Measurements from ENCODE around the gene ACADS. TPM values are rescaled to one million over a fixed set of nuclear protein-coding genes. Genes with fewer than 3 reads are reported as not detected.

The ACADS gene
- total and polyA plus RNA-seq, 9 of the 15 experiments (the other 6 are each of a cell fraction or from before 2014, with no cell fraction given): 0.06 to 20.3 (median 8.8) TPM

- TF ChIP-seq, protein P1, sequence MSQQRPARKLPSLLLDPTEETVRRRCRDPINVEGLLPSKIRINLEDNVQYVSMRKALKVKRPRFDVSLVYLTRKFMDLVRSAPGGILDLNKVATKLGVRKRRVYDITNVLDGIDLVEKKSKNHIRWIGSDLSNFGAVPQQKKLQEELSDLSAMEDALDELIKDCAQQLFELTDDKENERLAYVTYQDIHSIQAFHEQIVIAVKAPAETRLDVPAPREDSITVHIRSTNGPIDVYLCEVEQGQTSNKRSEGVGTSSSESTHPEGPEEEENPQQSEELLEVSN (IDR thresholded peaks at IDR 0.05; ENCODE audit: borderline replicate concordance in 1 of 2, extremely low read depth in 1 of 2, insufficient read depth in 1 of 2, insufficient read length in 1 of 2, low read depth in 1 of 2, low read length in 1 of 2, poor library complexity in 1 of 2, severe bottlenecking in 1 of 2): peak; percentile 49 to 63
- TF ChIP-seq FUS (optimal IDR thresholded peaks at IDR 0.05; ENCODE audit: low read depth, low read length) (no peak), ZFP30 (CRISPR knock-in tag; IDR thresholded peaks at IDR 0.05; ENCODE audit: borderline replicate concordance) (no peak), SMAD4 (CRISPR knock-in tag; conservative IDR thresholded peaks at IDR 0.05) (peak; percentile 59), PHF8 (IDR thresholded peaks at IDR 0.05; ENCODE audit: borderline replicate concordance, low read length) (peak; percentile 85; the same call in 1 of the 2 replicates), RREB1 (CRISPR knock-in tag; IDR thresholded peaks at IDR 0.05) (0 out of 2 replicates have a peak, but pooled peaks have one; percentile 32), VEZF1 (CRISPR knock-in tag; IDR thresholded peaks at IDR 0.05) (0 out of 2 replicates have a peak, but pooled peaks have one; percentile 29), FOXK2 (conservative IDR thresholded peaks at IDR 0.05 in 1 of 2, IDR thresholded peaks at IDR 0.05 in 1 of 2; ENCODE audit: low read depth in 2 of 2) (no peak), MAZ (CRISPR knock-in tag; conservative IDR thresholded peaks at IDR 0.05 in 1 of 2, IDR thresholded peaks at IDR 0.05 in 1 of 2) (peak; percentile 57 to 72), FOXP1 (CRISPR knock-in tag; IDR thresholded peaks at IDR 0.05) (peak; percentile 33; the same call in 1 of the 2 replicates), RBFOX2 (IDR thresholded peaks at IDR 0.05; ENCODE audit: low read depth, low read length) (peak; percentile 94), ATF1 (CRISPR knock-in tag; IDR thresholded peaks at IDR 0.05) (no peak), ATF1 (tag; IDR thresholded peaks at IDR 0.05) (peak; percentile 47), GATA2 (CRISPR knock-in tag; IDR thresholded peaks at IDR 0.05) (no peak)
- TF ChIP-seq, protein P2, sequence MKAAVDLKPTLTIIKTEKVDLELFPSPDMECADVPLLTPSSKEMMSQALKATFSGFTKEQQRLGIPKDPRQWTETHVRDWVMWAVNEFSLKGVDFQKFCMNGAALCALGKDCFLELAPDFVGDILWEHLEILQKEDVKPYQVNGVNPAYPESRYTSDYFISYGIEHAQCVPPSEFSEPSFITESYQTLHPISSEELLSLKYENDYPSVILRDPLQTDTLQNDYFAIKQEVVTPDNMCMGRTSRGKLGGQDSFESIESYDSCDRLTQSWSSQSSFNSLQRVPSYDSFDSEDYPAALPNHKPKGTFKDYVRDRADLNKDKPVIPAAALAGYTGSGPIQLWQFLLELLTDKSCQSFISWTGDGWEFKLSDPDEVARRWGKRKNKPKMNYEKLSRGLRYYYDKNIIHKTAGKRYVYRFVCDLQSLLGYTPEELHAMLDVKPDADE (conservative IDR thresholded peaks at IDR 0.05; ENCODE audit: control insufficient read depth, low read depth, low read length): peak; percentile 59; the same call in 1 of the 2 replicates
Measured at GRCh38 chr12:120725659-120726509, at the start of gene ACADS (continued).

Data from K562 (cell line).